Umbilical cord (tissue), 2 donors: ENCODE measurements around the gene PRKCE. TPM values are rescaled to one million over a fixed set of nuclear protein-coding genes. Genes with fewer than 3 reads are reported as not detected.
"Not testable (repeated sequence)": the region's sequence is repeated elsewhere in the genome, so short reads cannot be mapped to it uniquely, and the experiment has no call there.

Source experiments
- DNase-seq: peaks from one replicate; pipeline ENCODE4 v3.0.0-alpha.2; 2015; ENCODE audit warnings: low spot score
- total RNA-seq: library from RNA; depleted of rRNA; stranded (reverse); fragments of >200 nt; gene quantifications from one replicate; pipeline ENCODE4 v1.2.3, GENCODE V29; 2014; ENCODE audit warnings: low replicate concordance; ENCODE audit not compliant: insufficient read depth

The PRKCE gene
- total RNA-seq, 1 donor from 2014 or later, result 8.2 TPM

GRCh38 chr2:45905632-45905958 lies 254.1 kb downstream of the PRKCE start:
- no peak for DNase-seq

- DNase-seq, result no peak
These were observed 256.1 kb downstream of the PRKCE start for GRCh38 chr2:45907592-45907991.

GRCh38 chr2:45908316-45909170 lies 257.1 kb downstream of the PRKCE start:
- no peak for DNase-seq

- no peak for DNase-seq
These were observed 257.7 kb downstream of the PRKCE start for GRCh38 chr2:45909171-45909565.

- DNase-seq, result no peak
These were observed 258.3 kb downstream of the PRKCE start for GRCh38 chr2:45909677-45910191.

- DNase-seq, result no peak
These were observed 259.1 kb downstream of the PRKCE start for GRCh38 chr2:45910473-45911060.

- DNase-seq, result no peak
These were observed 260.1 kb downstream of the PRKCE start for GRCh38 chr2:45911538-45911937.

- no peak for DNase-seq
These were observed 260.6 kb downstream of the PRKCE start for GRCh38 chr2:45912109-45912508.

- DNase-seq, result no peak
These were observed 262.1 kb downstream of the PRKCE start for GRCh38 chr2:45913539-45913938.

GRCh38 chr2:45915523-45915922 lies 264.0 kb downstream of the PRKCE start:
- DNase-seq, result no peak

- not testable (repeated sequence) for DNase-seq
These were observed 266.2 kb downstream of the PRKCE start for GRCh38 chr2:45917561-45918176.

- DNase-seq, result no peak
These were observed 267.1 kb downstream of the PRKCE start for GRCh38 chr2:45918463-45919159.

- DNase-seq, result no peak
These were observed 267.7 kb downstream of the PRKCE start for GRCh38 chr2:45919160-45919650.

- no peak for DNase-seq
These were observed 268.2 kb downstream of the PRKCE start for GRCh38 chr2:45919711-45920111.

GRCh38 chr2:45921921-45922320 lies 270.4 kb downstream of the PRKCE start:
- no peak for DNase-seq

GRCh38 chr2:45922577-45922988 lies 271.1 kb downstream of the PRKCE start:
- DNase-seq, result peak; percentile 86

- no peak for DNase-seq
These were observed 272.2 kb downstream of the PRKCE start for GRCh38 chr2:45923701-45924100.

GRCh38 chr2:45925026-45925425 lies 273.6 kb downstream of the PRKCE start:
- DNase-seq, result no peak

- no peak for DNase-seq
These were observed 274.3 kb downstream of the PRKCE start for GRCh38 chr2:45925636-45926366.

- no peak for DNase-seq
These were observed 277.5 kb downstream of the PRKCE start for GRCh38 chr2:45928946-45929345.
